ENCODE measurements around the gene METTL1.

DNA sequence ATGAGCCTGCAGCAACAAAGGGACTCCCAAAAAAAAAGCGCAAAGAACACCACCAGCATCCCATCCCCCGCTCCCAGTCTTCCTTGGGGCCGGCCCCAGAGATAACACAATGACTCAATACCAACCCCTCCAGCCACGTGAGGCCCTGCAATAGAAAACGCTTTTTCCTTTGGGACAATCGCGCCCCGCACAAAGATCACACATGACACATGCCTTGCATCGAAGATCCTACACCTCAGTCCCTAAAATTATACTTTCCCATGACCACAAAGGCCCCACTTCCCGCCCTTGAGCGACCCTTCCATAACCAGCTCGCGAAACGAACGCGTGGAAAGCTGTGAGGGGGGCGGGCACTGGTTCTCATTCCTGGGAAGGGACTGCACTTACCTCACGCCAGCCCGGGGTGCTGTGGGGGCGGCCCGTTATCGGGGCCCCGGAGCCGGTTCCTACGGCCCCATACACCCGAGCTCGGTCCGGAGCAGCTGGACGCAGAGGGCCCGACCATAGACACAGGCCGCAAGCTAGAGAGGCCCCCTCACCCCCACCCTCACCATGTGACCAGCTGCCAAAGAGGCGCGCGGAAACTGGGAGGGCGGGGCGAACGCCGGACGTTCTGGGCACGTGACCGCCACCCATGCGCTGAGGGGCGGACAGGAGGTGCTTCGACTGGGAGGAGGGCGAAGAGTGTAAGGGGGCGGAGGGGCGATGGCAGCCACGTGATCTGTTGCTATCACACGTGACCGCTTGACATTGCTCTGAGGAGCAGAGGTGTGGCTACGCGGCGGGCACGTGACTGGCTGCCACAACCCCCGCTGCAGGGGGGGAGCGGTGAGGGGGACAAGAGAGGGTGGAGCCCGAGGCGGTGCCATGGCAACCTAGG is 19.9 kb downstream of the METTL1 start, which contains the start of gene CDK4:
- TF ChIP-seq EP300 (IDR thresholded peaks at IDR 0.05) (no peak), POLR2AphosphoS5 (IDR thresholded peaks at IDR 0.05) (peak; percentile 83)
- TF ChIP-seq, protein P1, sequence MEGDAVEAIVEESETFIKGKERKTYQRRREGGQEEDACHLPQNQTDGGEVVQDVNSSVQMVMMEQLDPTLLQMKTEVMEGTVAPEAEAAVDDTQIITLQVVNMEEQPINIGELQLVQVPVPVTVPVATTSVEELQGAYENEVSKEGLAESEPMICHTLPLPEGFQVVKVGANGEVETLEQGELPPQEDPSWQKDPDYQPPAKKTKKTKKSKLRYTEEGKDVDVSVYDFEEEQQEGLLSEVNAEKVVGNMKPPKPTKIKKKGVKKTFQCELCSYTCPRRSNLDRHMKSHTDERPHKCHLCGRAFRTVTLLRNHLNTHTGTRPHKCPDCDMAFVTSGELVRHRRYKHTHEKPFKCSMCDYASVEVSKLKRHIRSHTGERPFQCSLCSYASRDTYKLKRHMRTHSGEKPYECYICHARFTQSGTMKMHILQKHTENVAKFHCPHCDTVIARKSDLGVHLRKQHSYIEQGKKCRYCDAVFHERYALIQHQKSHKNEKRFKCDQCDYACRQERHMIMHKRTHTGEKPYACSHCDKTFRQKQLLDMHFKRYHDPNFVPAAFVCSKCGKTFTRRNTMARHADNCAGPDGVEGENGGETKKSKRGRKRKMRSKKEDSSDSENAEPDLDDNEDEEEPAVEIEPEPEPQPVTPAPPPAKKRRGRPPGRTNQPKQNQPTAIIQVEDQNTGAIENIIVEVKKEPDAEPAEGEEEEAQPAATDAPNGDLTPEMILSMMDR (IDR thresholded peaks at IDR 0.05) = no peak
